ENCODE results near the gene SOX5.
"Not testable (repeated sequence)": the region's sequence is repeated elsewhere in the genome, so short reads cannot be mapped to it uniquely, and the experiment has no call there.

DNA sequence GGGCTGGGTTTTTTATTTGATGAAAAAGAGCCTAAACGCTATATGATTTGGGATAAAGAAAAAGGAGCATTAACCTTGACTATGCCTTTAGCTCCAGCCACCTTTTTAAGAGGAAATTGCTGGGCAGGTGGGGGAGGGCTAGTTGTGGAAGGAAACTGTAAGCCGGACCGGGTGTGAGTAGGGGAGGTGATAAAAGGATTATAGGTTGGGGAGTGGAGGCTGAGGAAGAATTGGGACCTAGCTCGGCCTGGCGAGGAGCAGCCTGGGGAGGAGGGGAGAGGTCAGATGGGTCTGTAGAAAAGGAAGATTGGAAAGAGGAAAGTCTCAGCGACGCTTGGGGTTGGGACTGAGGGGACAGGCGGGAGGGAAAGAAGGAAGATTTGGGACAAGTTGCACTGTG, 439.6 kb downstream of the SOX5 start:
- not testable (repeated sequence) for TF ChIP-seq TCF12 (IDR thresholded peaks at IDR 0.05); MEF2A (IDR thresholded peaks at IDR 0.05; ENCODE audit: borderline replicate concordance, low read depth)
- TF ChIP-seq, protein P1, sequence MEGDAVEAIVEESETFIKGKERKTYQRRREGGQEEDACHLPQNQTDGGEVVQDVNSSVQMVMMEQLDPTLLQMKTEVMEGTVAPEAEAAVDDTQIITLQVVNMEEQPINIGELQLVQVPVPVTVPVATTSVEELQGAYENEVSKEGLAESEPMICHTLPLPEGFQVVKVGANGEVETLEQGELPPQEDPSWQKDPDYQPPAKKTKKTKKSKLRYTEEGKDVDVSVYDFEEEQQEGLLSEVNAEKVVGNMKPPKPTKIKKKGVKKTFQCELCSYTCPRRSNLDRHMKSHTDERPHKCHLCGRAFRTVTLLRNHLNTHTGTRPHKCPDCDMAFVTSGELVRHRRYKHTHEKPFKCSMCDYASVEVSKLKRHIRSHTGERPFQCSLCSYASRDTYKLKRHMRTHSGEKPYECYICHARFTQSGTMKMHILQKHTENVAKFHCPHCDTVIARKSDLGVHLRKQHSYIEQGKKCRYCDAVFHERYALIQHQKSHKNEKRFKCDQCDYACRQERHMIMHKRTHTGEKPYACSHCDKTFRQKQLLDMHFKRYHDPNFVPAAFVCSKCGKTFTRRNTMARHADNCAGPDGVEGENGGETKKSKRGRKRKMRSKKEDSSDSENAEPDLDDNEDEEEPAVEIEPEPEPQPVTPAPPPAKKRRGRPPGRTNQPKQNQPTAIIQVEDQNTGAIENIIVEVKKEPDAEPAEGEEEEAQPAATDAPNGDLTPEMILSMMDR (IDR thresholded peaks at IDR 0.05): not testable (repeated sequence)

All from SK-N-SH (cell line).